ENCODE data around the gene DYNC2H1.
"Not testable (repeated sequence)": the region's sequence is repeated elsewhere in the genome, so short reads cannot be mapped to it uniquely, and the experiment has no call there.

DYNC2H1 gene

DNA sequence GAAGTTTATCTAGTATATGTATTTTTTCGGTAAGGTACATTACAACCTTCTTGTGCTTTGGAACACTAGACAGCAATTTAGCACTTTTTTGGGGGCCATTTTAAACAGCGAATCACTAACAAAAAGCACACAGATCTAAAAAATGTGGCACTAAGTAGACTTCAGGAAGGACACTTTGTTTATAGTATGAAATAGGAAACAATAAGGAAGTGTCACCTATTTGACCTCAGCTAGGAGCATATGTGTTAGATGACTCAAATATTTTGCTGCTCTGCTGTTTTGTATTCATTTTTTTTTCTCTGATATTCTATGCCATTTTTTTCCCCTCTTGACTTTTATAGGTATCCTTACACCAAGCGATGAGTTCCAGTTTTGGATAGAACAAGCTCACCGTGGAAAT, 5.6 kb downstream of the DYNC2H1 start:
- DNase-seq (ENCODE audit: low read depth in 2 of 2), result no peak

- DNase-seq (ENCODE audit: low read depth in 2 of 2), result no peak
Observed at GRCh38 chr11:103125462-103125861, 16.2 kb downstream of the DYNC2H1 start.

DNA sequence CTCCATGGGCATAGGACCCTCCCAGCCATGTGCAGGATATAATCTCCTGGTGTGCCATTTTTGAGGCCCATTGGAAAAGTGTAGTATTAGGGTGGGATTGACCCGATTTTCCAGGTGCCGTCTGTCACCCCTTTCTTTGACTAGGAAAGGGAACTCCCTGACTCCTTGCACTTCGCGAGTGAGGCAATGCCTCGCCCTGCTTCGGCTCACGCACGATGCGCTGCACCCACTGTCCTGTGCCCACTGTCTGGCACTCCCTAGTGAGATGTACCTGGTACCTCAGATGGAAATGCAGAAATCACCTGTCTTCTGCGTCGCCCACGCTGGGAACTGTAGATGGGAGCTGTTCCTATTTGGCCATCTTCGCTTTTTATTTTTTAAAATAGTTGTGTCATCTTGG, 32.8 kb downstream of the DYNC2H1 start:
- not testable (repeated sequence) for DNase-seq (ENCODE audit: low read depth in 2 of 2)

GRCh38 chr11:103147627-103148026, 38.4 kb downstream of the DYNC2H1 start:
- no peak for DNase-seq (ENCODE audit: low read depth in 2 of 2)

- DNase-seq (ENCODE audit: low read depth in 2 of 2), result no peak
Observed at GRCh38 chr11:103157542-103157941, 48.3 kb downstream of the DYNC2H1 start.

DNA sequence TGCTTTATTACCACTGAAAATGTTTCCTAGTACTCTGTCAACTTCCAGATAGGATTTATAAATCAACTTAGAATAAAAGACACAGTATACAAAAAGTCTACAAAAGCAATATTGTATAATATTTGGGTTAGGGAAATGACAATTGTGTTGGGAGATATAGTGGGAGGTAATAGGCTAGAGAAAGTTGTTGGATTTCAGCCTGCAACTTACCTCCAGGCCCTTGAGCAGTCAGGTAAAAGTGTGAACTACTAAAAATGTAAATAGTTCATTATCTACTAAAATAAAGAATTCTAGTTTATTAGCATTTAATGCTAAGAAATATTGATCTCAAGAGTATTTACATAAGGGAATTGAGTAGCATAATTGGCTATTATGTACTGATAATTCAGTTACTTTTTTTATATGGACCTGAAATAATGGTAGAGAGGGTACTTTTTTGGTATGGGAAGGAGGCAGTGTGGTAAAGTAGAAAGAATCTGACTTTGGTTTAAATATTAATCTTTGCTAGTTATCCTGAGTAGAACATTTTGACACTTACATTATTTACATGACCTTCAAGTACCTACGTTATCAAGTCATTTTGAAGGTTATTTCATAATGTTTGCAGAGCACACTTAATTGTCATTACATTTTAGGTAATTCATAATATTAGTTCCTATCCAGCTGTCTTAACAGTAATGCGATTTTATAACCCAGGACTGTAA, 55.0 kb downstream of the DYNC2H1 start:
- DNase-seq (ENCODE audit: low read depth in 2 of 2), result no peak

DNA sequence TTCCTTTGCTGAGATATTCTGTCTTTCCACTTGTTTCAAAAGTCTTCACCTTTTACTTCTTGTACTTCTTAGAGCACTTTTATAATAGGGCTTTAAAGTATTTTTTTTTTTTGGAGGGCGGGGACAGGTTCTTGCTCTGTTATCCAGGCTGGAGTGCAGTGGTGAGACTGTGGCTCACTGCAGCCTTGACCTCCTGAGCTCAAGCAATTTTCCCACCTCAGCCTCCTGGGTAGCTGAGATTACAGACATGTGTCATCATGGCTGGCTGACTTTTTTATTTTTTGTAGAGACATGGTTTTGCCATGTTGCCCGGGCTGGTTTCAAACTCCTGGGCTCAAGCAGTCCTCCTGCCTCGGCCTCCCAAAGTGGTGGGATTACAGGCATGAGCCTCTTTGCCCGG, 57.9 kb downstream of the DYNC2H1 start:
- no peak for DNase-seq (ENCODE audit: low read depth in 2 of 2)

DNA sequence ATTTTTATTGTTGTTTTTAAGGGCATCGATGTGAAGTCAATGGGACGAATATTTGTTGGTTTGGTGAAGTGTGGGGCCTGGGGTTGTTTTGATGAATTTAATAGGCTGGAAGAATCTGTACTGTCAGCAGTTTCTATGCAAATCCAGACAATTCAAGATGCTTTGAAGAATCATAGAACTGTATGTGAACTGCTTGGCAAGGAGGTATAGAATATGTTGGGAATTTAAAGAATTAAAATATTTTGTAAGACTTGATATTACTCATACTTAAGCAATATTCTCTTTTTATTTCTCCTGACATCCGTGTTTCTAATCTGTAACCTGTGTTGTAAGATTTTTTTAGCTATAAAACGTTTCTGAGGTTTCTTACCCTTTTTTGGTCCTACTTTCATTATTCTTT, 61.6 kb downstream of the DYNC2H1 start:
- DNase-seq (ENCODE audit: low read depth in 2 of 2), result peak; percentile 50 to 51

DNA sequence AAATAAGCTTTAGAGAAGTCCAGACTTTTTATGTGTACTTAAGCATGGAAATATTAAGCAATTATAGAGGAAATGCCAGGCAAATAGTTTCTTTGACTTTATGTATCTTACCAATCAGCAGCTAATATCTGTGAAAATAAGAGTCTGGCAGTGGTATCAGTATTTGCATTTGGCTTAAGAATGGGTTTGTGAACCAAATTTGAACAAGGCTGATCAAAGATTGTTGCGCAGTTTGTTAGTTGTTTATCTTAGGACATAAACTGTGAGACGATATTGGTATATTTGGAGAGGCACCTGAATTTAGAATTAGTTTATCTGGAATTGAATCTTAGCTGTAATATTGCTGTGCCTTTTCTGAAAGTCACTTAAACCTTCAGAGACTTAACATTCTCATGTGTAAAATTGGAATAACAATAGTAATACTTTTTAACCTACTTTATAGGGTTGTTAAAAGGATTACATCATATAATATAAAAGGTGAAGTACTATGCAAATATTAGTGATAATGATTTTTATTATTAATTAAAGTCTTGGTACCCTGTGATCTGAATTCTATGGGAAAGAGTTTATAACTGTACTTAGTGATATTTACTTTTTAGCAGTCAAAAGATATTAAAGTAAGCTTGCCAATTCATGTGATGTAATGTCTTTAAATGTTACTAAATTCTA, 66.4 kb downstream of the DYNC2H1 start:
- no peak for DNase-seq (ENCODE audit: low read depth in 2 of 2)

DNA sequence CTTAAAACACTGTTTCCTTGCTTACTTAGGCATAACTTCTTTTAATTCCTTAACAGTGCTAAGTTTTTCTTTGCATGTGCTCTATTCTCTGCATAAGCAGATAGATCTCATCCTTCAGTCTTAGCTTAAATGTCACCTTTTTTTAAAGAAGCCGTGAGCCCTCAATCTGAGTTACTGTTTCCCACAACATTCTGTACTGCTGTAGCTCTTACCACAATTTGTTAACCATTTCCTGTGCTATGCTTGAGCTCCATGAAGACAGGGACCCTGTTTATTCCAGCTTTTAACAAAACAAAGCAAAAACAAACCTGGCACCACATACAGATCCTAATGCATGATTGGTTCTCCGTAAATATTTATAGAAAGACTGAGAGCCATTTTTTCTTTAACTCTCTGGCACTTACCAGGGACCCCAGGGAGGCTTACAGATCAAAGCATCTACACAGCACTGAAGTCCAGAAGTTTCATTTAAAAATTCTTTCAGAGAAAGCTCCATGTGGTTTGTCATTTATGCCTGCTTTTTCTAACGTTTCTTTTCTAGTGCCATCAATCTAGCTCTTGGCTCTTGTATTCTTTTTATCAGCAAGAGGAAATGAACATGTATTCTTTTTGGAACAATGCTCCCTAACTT, 74.9 kb downstream of the DYNC2H1 start:
- DNase-seq (ENCODE audit: low read depth in 2 of 2), result no peak

DNA sequence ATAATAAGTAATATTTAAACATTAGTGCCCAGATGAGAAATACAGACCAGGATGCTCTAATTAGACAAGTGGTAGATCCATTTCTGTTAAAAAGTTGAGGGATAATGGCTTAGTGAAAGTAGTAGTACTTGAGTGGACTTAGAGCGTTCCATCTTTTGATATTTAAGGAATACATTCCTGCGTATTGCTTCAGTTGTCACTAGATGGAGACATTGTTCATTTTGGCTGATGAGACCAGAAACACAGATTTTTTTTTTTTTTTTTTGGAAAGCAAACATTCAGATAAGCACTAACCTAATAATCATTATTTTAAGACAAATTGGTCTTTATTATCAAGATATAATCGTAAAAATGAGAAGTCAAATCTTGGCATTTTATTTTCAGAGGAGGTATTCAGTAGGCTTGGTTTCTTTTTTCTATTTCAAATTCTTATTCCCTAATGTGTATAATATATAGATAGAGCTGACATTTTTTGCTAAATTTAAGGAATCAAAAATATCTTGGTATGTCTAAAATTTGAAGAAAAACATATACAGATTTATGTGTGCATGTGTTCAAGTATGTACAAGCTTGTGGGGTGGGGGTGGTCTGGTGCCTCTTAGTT, 92.9 kb downstream of the DYNC2H1 start:
- peak in 1 of 2 experiments; percentile 19 for DNase-seq (ENCODE audit: low read depth in 2 of 2)

DNA sequence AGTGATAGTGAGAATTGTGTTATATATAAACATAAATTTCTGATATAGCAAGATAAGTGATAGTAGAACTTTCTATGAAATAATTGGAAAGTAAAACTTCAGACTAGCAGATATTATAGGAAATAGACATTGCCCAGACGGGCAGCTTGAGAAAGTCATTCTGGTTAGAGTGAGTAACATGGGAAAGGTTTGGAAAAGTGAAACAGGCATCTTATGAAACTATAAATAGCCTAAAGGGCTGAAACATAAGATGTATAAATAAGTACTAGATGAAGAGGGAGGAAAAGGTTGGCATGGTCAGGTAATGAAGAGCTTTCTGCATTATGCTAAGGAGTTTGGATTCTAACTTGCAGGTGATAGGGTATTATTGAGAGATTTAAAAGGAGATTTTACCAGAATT, 101.3 kb downstream of the DYNC2H1 start:
- DNase-seq (ENCODE audit: low read depth in 2 of 2), result no peak

GRCh38 chr11:103215812-103216211, 106.6 kb downstream of the DYNC2H1 start:
- DNase-seq (ENCODE audit: low read depth in 2 of 2), result no peak

- DNase-seq (ENCODE audit: low read depth in 2 of 2), result no peak
Observed at GRCh38 chr11:103220133-103220532, 110.9 kb downstream of the DYNC2H1 start.

GRCh38 chr11:103222806-103223205, 113.6 kb downstream of the DYNC2H1 start:
- no peak for DNase-seq (ENCODE audit: low read depth in 2 of 2)

GRCh38 chr11:103228807-103229206, 119.6 kb downstream of the DYNC2H1 start:
- no peak for DNase-seq (ENCODE audit: low read depth in 2 of 2)

GRCh38 chr11:103234974-103235373, 125.7 kb downstream of the DYNC2H1 start:
- DNase-seq (ENCODE audit: low read depth in 2 of 2), result peak; percentile 23 to 38

GRCh38 chr11:103241574-103241973, 132.3 kb downstream of the DYNC2H1 start:
- DNase-seq (ENCODE audit: low read depth in 2 of 2), result no peak

DNA sequence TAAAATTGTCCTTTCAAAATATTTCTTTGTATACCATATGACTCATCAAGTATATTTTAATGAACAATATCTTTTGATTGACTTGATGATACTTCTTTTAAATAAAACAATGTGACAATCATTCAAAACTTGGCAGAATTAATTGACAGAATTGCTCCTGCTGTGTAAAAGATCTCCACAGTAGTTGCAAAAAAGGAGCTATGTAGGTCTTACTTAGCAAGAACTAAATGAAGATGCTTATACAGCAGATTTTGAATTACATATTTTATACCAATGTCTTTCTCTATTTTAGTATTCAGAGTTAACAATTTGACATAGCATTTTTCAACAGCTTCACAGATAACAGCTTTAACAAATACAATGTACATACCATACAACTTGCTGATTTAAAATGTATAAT, 144.9 kb downstream of the DYNC2H1 start:
- DNase-seq (ENCODE audit: low read depth in 2 of 2), result no peak

GRCh38 chr11:103257360-103257759, 148.1 kb downstream of the DYNC2H1 start:
- DNase-seq (ENCODE audit: low read depth in 2 of 2), result peak; percentile 11 to 26

- no peak for DNase-seq (ENCODE audit: low read depth in 2 of 2)
Observed at GRCh38 chr11:103266167-103266831, 157.1 kb downstream of the DYNC2H1 start.

- DNase-seq (ENCODE audit: low read depth in 2 of 2), result no peak
Observed at GRCh38 chr11:103272876-103273275, 163.7 kb downstream of the DYNC2H1 start.
